CD8-positive, alpha-beta memory T cell (primary cell): ENCODE data around the gene TMEM51. TPM values are rescaled to one million over a fixed set of nuclear protein-coding genes. Genes with fewer than 3 reads are reported as not detected.
"Not testable (repeated sequence)": the region's sequence is repeated elsewhere in the genome, so short reads cannot be mapped to it uniquely, and the experiment has no call there.

Experiments used
- CTCF ChIA-PET: fragments of 350-600 bp; sonication (Branson Sonifier 250); formaldehyde crosslinking; loops from one replicate; lab custom pipeline; 2021; ENCODE audit warnings: antibody characterized with exemption; lab: Charles Lee
- POLR2A ChIA-PET: fragments of 350-600 bp; sonication (Branson Sonifier 250); formaldehyde crosslinking; loops from one replicate; lab custom pipeline; 2021; ENCODE audit warnings: antibody characterized with exemption; lab: Charles Lee
- DNase-seq, 5 donors: peaks; one replicate each; pipeline versions ENCODE4 v3.0.0 to v3.0.0-alpha.2; 2020 to 2022; ENCODE audit warnings: mixed read lengths in 1 of 5
- H3K27ac ChIP-seq: one replicate; pipeline ENCODE4 v1.7.0; 2013; ENCODE audit warnings: low read depth, mild to moderate bottlenecking, low read length, moderate library complexity
- H3K27me3 ChIP-seq: 2 replicates; pipeline ENCODE4 v1.7.0; 2013; ENCODE audit warnings: low read length, mild to moderate bottlenecking; ENCODE audit not compliant: insufficient read depth, poor library complexity, severe bottlenecking
- H3K36me3 ChIP-seq: 2 replicates; pipeline ENCODE4 v1.7.0; 2013; ENCODE audit warnings: mild to moderate bottlenecking, low read length, moderate library complexity; ENCODE audit not compliant: insufficient read depth
- H3K4me1 ChIP-seq: 2 replicates; pipeline ENCODE4 v1.7.0; 2013; ENCODE audit warnings: mild to moderate bottlenecking, low read length, moderate library complexity; ENCODE audit not compliant: insufficient read depth
- H3K4me3 ChIP-seq: 2 replicates; pipeline ENCODE4 v1.7.0; 2013; ENCODE audit warnings: mild to moderate bottlenecking, low read length
- H3K9me3 ChIP-seq: 2 replicates; pipeline ENCODE4 v1.7.0; 2013; ENCODE audit warnings: mild to moderate bottlenecking, low read length
- H3K27ac Mint-ChIP-seq, 8 donors: one replicate each; pipeline ENCODE4 v1.8.0; 2020 to 2021; ENCODE audit warnings: mixed read lengths in 8 of 8, mild to moderate bottlenecking in 6 of 8, inconsistent platforms in 3 of 8, moderate library complexity in 3 of 8
- H3K27me3 Mint-ChIP-seq, 2 donors: one replicate each; pipeline ENCODE4 v1.8.0; 2020 to 2021; ENCODE audit warnings: mixed read lengths in 2 of 2, mild to moderate bottlenecking in 1 of 2, moderate library complexity in 1 of 2
- H3K36me3 Mint-ChIP-seq, 3 donors: one replicate each; pipeline ENCODE4 v1.8.0; 2020 to 2021; ENCODE audit warnings: mixed read lengths in 3 of 3, inconsistent platforms in 1 of 3, mild to moderate bottlenecking in 1 of 3
- H3K4me1 Mint-ChIP-seq, 3 donors: one replicate each; pipeline ENCODE4 v1.8.0; 2020 to 2021; ENCODE audit warnings: mixed read lengths in 3 of 3, inconsistent platforms in 1 of 3, mild to moderate bottlenecking in 1 of 3
- H3K4me3 Mint-ChIP-seq, 7 donors: one replicate each; pipeline ENCODE4 v1.8.0; 2020 to 2021; ENCODE audit warnings: mixed read lengths in 7 of 7, mild to moderate bottlenecking in 6 of 7, moderate library complexity in 4 of 7, inconsistent platforms in 2 of 7
- H3K9me3 Mint-ChIP-seq, 5 donors: one replicate each; pipeline ENCODE4 v1.8.0; 2020 to 2022; ENCODE audit warnings: mixed read lengths in 5 of 5, mild to moderate bottlenecking in 3 of 5, moderate library complexity in 2 of 5, inconsistent platforms in 1 of 5
- polyA plus RNA-seq: library from polyadenylated mRNA; unstranded; fragments of 300-500 nt; fragmentation: Illumina TruSeq; gene quantifications from one replicate; pipeline ENCODE4 v1.2.3, GENCODE V29; 2021
- total RNA-seq, 2 experiments: library from RNA; stranded (reverse); gene quantifications; one replicate each; pipeline ENCODE4 v1.2.3, GENCODE V29; 2021

TMEM51 gene
- total and polyA plus RNA-seq, 3 experiments from 2014 or later = 0.11 to 0.24 TPM; not detected in 1

- H3K9me3 ChIP-seq = no peaks in the 10 kb centered on the region
- ChIA-PET POLR2A (no interaction called here), CTCF (no interaction called here)
- H3K36me3 Mint-ChIP-seq = no peaks in the 10 kb centered on the region
- no peaks in the 10 kb centered on the region for H3K27me3 ChIP-seq
- no peak overlapping the region for H3K4me3 ChIP-seq
- H3K27ac ChIP-seq = no peak overlapping the region
- no peaks in the 10 kb centered on the region for H3K4me1 ChIP-seq
- peaks cover 0 to 5% (median 3%) of the 10 kb centered on the region in 3 donors for H3K4me1 Mint-ChIP-seq
- H3K27ac Mint-ChIP-seq = no peak overlapping the region
- no peak overlapping the region for H3K4me3 Mint-ChIP-seq
- H3K9me3 Mint-ChIP-seq = no peaks in the 10 kb centered on the region
- H3K36me3 ChIP-seq = no peaks in the 10 kb centered on the region
- H3K27me3 Mint-ChIP-seq = peaks cover 11 to 28% of the 10 kb centered on the region in 2 donors
- no peak for DNase-seq
These were observed 14.9 kb downstream of the TMEM51 start for GRCh38 chr1:15168479-15168878.

- Histone ChIP-seq H3K4me3 (no peak overlapping the region), H3K36me3 (no peaks in the 10 kb centered on the region), H3K4me1 (no peaks in the 10 kb centered on the region), H3K27ac (no peak overlapping the region), H3K9me3 (no peaks in the 10 kb centered on the region), H3K27me3 (no peaks in the 10 kb centered on the region)
- ChIA-PET CTCF (no interaction called here), POLR2A (no interaction called here)
- DNase-seq = no peak
- Mint-ChIP-seq H3K4me1 (peaks cover 0 to 10% (median 3%) of the 10 kb centered on the region in 3 donors), H3K27ac (no peak overlapping the region), H3K27me3 (peaks cover 12 to 31% of the 10 kb centered on the region in 2 donors), H3K36me3 (no peaks in the 10 kb centered on the region), H3K4me3 (no peak overlapping the region), H3K9me3 (no peaks in the 10 kb centered on the region)
These were observed 16.5 kb downstream of the TMEM51 start for GRCh38 chr1:15170071-15170470.

GRCh38 chr1:15171271-15171908, 17.8 kb downstream of the TMEM51 start:
- Mint-ChIP-seq H3K9me3 (no peaks in the 10 kb centered on the region), H3K36me3 (no peaks in the 10 kb centered on the region), H3K27me3 (peaks cover 18 to 41% of the 10 kb centered on the region in 2 donors), H3K4me1 (peaks cover 0 to 10% (median 3%) of the 10 kb centered on the region in 3 donors), H3K4me3 (no peak overlapping the region), H3K27ac (no peak overlapping the region)
- Histone ChIP-seq H3K4me1 (no peaks in the 10 kb centered on the region), H3K27ac (no peak overlapping the region), H3K4me3 (no peak overlapping the region), H3K36me3 (no peaks in the 10 kb centered on the region), H3K9me3 (no peaks in the 10 kb centered on the region), H3K27me3 (no peaks in the 10 kb centered on the region)
- ChIA-PET CTCF (no interaction called here), POLR2A (no interaction called here)
- no peak for DNase-seq

GRCh38 chr1:15172405-15173259, 19.1 kb downstream of the TMEM51 start:
- Mint-ChIP-seq H3K27ac (no peak overlapping the region), H3K9me3 (no peaks in the 10 kb centered on the region), H3K4me1 (peaks cover 0 to 10% (median 3%) of the 10 kb centered on the region in 3 donors), H3K36me3 (no peaks in the 10 kb centered on the region), H3K4me3 (no peak overlapping the region), H3K27me3 (peaks cover 28 to 49% of the 10 kb centered on the region in 2 donors)
- no peak for DNase-seq
- POLR2A ChIA-PET = no interaction called here
- no peaks in the 10 kb centered on the region for H3K36me3 ChIP-seq
- CTCF ChIA-PET = interaction anchor here (1.2 kb wide), 1 partner anchor 17 kb away, joined by 3 read pairs; no protein-coding TSS in a partner anchor
- H3K27ac ChIP-seq = no peak overlapping the region
- H3K4me1 ChIP-seq = no peaks in the 10 kb centered on the region
- H3K9me3 ChIP-seq = no peaks in the 10 kb centered on the region
- H3K4me3 ChIP-seq = no peak overlapping the region
- H3K27me3 ChIP-seq = no peaks in the 10 kb centered on the region

GRCh38 chr1:15173863-15174614, 20.5 kb downstream of the TMEM51 start:
- Histone ChIP-seq H3K27ac (no peak overlapping the region), H3K4me3 (no peak overlapping the region), H3K36me3 (no peaks in the 10 kb centered on the region), H3K4me1 (no peaks in the 10 kb centered on the region), H3K27me3 (no peaks in the 10 kb centered on the region), H3K9me3 (no peaks in the 10 kb centered on the region)
- Mint-ChIP-seq H3K27me3 (peaks cover 37 to 57% of the 10 kb centered on the region in 2 donors), H3K9me3 (no peaks in the 10 kb centered on the region), H3K36me3 (no peaks in the 10 kb centered on the region), H3K4me1 (peaks cover 0 to 10% (median 3%) of the 10 kb centered on the region in 3 donors), H3K27ac (peak overlapping the region in 1 of 8 donors; percentile 77), H3K4me3 (no peak overlapping the region)
- CTCF ChIA-PET = interaction anchor here (1.2 kb wide), 1 partner anchor 18 kb away, joined by 3 read pairs; no protein-coding TSS in a partner anchor
- DNase-seq = no peak
- POLR2A ChIA-PET = no interaction called here

- Mint-ChIP-seq H3K27ac (peak overlapping the region in 1 of 8 donors; percentile 71), H3K27me3 (peaks cover 40 to 59% of the 10 kb centered on the region in 2 donors), H3K4me3 (no peak overlapping the region), H3K36me3 (no peaks in the 10 kb centered on the region), H3K4me1 (peaks cover 0 to 10% (median 3%) of the 10 kb centered on the region in 3 donors), H3K9me3 (no peaks in the 10 kb centered on the region)
- Histone ChIP-seq H3K27me3 (no peaks in the 10 kb centered on the region), H3K36me3 (no peaks in the 10 kb centered on the region), H3K9me3 (no peaks in the 10 kb centered on the region), H3K4me3 (no peak overlapping the region), H3K27ac (no peak overlapping the region), H3K4me1 (no peaks in the 10 kb centered on the region)
- CTCF ChIA-PET = no interaction called here
- no peak for DNase-seq
- POLR2A ChIA-PET = no interaction called here
These were observed 21.1 kb downstream of the TMEM51 start for GRCh38 chr1:15174615-15174983.

GRCh38 chr1:15175324-15176094, 22.0 kb downstream of the TMEM51 start:
- H3K9me3 Mint-ChIP-seq, H3K9me3 ChIP-seq, POLR2A ChIA-PET, H3K36me3 Mint-ChIP-seq, H3K27ac ChIP-seq, H3K4me1 Mint-ChIP-seq, H3K4me3 ChIP-seq, DNase-seq, H3K36me3 ChIP-seq, H3K27me3 ChIP-seq, H3K4me3 Mint-ChIP-seq, CTCF ChIA-PET, H3K4me1 ChIP-seq: not testable (repeated sequence)
- Mint-ChIP-seq H3K27me3 (peaks cover 44 to 55% of the 10 kb centered on the region in 2 donors), H3K27ac (peak overlapping the region in 1 of 8 donors; percentile 56)
